GM18520 (cell line): ENCODE measurements around the gene ZNF714.

Experiments
- ATAC-seq: cut with Tn5 transposase; IDR thresholded peaks from one replicate; pipeline ENCODE4 v1.9.1; 2021; ENCODE audit not compliant: unreplicated experiment

The ZNF714 gene

DNA sequence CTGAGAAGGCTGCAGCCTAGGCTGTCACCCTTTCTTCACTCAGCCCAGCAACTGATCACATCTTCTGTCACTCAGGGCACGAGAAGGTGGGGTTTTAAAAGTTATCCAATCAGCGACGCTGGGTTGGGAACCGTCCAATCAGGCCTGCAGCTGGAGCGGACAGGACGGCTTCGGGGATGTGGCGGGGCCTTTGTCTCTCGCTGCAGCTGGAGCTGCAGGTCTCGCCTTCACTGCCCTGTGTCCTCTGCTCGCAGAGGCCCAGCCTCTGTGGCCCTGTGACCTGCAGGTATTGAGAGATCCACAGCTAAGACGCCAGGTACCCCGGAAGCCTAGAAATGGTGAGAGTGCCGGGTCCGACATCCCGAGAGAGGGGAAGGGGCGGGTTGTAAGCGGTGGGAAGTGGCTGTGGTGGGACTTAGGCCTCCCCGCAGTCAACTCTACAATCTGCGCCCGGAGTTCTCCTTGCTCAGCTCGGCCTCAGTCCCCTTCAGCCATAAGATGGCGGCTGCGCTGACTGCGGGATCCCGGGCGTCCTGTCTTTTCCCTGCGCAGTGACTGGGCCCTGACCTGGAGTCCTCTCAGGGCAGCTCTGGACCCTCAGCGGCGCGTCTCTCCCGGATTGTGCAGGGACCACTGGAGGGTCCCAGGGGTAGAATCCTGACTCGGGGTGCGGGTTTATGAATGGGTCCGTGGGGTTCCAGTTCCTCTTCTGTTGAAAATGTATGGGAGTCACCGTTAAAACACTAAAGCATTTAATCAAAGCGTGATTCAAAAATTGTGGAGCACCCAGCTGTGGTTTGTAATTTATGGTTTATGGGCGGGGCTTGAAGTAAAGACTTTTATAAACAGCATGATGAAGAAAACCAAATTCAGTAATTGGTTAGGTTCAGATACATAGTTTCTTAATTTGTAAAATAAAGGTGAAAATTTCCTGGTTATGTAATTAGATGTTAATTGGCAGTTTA lies at the start of gene ZNF714:
ZNF714 (plus strand) TSS at position 193 of the 965 bp plus-strand sequence. CDS start 16,066 bp downstream, outside the sequence.
- peak; percentile 89 for ATAC-seq

DNA sequence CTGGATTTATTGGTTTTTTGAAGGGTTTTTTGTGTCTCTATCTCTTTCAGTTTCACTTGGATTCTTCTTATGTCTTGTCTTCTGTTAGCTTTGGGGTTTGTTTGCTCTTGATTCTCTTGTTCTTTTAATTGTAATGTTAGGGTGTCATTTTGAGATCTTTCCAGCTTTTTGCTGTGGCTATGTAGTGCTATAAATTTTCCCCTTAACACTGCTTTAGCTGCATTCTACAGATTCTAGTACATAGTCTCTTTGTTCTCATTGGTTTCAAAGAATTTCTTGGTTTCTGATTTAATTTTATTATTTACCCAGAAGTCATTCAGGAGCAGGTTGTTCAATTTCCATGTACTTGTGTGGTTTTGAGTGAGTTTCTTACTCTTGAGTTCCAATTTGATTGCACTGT lies 37.0 kb upstream of the ZNF714 start:
- no peak for ATAC-seq

DNA sequence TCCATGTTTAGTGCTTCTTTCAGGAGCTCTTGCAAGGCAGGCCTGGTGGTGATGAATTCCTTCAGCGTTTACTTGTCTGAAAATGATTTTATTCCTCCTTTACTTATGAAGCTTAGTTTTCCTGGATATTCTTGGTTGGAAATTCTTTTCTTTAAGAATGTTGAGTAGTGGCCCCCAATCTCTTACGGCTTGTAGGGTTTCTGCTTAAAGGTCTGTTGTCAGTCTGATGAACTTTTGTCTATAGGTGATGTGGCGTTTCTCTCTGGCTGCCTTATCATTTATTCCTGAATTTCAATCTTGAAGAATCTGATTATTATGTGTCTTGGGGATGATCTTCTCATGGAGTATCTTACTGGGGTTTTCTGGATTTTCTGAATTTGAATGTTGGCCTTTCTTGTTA lies 35.5 kb upstream of the ZNF714 start:
- ATAC-seq: no peak

DNA sequence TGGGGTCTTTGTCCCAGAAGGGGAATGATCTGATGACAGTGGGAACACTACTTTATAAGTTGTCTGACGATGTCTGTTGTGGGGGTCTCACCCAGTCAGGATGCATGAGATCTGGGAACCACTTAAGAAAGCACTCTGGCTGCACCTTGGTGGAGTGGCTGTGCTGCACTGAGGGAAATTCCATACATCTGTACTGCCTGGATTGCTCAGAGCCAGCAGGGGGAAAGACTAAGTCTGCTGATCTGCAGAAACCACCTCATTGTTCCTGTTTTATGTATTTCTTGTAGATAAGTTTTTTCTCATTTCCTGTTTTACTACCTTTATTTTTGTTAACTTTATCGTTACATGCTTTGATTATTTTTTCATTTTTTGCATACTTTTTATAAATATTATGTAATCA lies 34.3 kb upstream of the ZNF714 start:
- no peak for ATAC-seq

GRCh38 chr19:21052902-21053301 lies 29.1 kb upstream of the ZNF714 start:
- no peak for ATAC-seq

DNA sequence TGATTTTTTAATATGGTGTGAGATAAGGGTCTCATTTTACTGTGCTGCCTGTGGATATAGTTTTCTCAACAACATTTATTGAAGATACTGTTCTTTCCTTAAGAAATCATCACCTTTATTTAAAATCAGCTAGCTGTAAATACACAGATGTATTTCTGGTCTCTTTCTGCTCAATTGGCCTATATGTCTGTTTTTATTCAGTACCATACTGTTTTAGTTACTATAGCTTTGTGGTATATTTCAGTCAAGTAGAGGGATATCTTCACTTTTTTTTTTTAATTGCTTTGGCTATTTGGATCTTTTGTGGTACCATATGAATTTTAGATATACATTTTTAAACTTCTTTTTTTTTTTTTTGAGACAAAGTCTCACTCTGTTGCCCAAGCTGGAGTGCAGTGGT lies 16.7 kb upstream of the ZNF714 start:
- ATAC-seq: no peak

- ATAC-seq: no peak
Measured at GRCh38 chr19:21084343-21084742, 2.3 kb downstream of the ZNF714 start.

DNA sequence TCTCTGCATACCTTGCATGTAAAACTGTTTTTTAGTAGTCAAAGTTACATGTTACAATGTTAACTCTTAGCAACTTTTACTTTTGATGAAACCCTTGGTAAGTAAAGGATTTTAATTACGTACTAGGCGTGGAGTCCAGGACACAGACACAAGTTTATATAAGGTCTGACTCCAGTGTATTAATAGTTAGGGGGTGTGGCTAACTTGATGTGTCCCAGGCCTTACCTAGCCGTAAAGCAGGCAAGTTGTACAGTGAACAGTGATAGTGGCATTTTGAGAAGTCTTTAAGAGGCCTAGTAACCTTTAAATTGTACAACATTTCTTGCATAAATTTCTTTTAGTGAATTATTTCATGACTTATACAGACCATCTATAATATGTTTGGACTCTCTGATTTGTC lies 5.9 kb downstream of the ZNF714 start:
- no peak for ATAC-seq

GRCh38 chr19:21092109-21092508 lies 10.1 kb downstream of the ZNF714 start:
- ATAC-seq: no peak

DNA sequence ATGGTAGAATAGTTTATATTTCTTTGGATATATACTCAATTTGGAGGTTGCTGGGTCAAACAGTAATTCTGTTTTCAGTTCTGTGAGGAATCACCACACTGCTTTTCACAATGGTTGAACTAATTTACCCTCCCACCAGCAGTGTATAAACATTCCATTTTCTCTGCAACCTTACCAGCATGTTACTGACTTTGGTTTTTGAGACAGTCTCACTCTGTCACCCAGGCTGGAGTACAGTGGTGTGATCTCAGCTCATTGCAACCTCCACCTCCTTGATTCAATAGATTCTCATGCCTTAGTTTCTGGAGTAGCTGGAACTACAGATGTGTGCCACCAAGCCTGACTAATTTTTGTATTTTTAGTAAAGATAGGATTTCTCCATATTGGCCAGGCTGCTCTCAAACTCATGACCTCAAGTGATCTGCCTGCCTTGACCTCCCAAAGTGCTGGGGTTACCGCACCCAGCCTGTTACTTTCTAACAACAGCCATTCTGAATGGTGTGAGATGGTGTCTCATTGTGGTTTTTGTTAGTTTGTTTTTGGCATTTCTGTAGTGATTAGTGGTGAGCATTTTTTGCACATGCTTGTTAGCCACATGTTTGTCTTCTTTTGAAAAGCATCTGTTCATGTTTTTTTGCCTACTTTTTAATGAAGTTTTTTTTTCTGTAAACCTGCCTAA lies 12.5 kb downstream of the ZNF714 start:
- ATAC-seq: no peak

DNA sequence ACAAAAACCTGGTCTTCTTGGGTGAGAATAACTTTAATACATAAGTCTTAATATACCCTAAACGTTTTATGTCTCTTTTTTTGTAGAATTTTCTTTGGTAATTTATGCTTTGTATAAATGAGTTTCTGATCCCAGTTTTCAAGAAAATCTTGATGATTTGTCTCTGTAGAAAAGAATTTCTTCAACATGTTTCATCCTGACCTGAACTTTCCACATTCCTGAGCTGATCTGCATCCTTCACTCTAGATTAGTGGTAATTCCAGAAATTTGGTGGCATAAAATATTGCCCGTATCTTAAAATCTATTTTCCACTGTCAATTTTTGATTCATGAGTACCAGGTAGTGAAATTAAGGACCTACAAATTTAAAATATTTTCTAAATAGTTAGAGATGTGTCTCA lies 16.3 kb downstream of the ZNF714 start:
- ATAC-seq: no peak

DNA sequence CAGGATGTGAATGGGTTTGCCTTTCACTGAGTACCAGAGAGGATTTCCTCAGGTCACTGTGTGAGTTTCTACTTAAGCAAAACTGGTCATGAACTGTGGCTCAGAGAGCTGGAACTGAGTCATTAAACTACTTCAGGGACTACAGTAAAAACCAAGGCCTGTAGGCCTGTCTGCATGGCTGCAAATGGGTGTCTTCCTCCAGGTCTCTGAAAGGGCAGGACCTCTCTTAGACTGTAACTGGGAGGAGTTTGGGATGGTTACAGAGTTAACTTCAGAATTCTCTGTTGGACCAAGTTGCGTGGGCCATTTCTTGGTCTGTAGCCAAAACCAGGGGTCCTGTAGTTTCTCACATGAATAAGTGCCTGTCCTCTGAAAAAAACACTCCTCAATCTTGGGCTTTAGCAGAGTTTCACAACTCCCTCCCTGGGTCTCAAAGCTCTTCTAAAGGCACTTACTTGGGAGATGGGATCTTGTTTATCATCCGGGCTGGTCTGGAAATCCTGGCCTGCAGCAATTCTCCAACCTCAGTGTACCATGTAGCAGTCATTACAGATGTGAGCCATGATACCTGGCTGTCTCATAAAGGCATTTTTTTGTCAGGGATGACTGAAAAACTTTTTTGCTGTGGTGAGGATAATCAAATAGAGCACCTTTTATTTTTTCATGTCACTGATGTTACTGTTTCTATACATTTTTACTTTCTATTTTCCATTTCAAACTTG lies 19.7 kb downstream of the ZNF714 start:
- no peak for ATAC-seq

GRCh38 chr19:21109116-21109515 lies 27.1 kb downstream of the ZNF714 start:
- ATAC-seq: no peak

- ATAC-seq: no peak
Measured at GRCh38 chr19:21110183-21110582, 28.2 kb downstream of the ZNF714 start.

GRCh38 chr19:21115430-21115829 lies 33.4 kb downstream of the ZNF714 start:
- ATAC-seq: no peak

- ATAC-seq: no peak
Measured at GRCh38 chr19:21117041-21117907, 35.3 kb downstream of the ZNF714 start.

GRCh38 chr19:21126078-21126477 lies 44.1 kb downstream of the ZNF714 start:
- no peak for ATAC-seq

DNA sequence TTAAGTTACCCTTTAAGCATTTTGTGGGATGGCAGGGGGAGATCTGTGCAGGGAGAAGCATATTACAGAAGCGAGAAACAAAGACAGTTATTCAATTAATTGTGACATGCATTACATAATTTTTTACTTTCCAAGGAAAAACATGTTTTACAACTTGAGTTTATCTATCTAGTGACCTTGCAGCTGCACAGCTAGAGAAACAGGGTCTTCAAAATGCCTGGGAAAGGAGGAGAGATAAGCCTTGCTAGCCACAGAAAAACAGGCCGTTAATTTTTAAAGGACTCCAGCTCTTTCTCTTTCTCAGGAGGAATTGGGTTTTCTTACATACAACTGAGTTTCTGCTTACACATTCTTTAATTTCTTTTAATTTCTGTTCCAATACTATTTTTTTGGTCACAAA lies 45.0 kb downstream of the ZNF714 start:
- ATAC-seq: no peak

DNA sequence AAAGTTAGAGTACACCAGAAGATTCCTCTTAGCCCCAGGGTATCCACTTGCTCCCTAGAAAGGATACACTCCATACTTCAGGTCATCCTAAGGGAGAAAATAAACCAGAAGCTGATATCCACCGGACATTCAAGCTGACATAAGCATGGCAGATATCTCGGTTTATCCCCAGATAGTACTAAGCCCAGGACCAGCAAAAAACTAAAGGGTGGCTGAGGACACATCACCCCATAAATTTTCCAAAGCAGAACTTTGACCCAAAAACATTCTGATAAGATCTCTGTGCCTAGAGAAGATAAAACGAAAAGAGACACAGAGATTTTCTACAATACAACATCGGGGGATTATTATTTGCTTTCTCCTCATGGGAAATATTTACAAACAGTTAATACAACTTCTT lies 45.9 kb downstream of the ZNF714 start:
- ATAC-seq: no peak

DNA sequence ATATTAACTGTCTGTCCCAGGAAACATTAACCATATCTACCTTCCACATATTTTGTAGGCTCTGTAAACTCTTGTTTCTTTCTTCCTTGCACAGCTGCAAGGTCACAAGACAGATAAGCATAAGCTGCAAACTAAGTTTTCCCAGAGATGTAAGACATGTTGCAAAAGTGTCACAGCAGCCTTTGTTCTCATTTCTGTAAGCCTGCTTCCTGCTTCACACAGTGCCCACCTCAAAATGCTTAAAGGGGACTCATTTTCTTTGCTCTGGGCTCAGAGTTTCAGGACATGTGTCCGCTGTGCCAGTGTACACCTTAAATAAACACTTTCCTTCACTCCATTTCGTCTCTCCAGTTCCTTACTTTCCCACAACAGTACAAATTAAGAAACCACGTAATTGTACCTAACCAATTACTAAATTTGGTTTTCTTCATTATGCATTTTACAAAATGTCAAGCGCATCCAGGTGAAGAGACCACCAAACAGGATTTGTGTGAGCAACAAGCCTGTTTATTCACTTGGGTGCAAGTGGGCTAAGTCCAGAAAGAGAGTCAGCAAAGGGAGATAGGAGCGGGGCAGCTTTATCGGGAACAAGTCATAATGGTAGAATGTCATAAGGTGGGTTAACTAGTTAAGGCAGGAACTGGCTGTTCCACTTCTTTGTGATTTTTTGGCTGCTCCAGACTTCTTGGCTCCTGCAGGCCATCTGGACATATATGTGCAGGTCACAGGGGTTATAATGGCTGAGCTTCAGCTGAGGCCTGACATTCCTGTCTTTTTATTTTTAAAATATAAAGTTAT lies 47.1 kb downstream of the ZNF714 start:
- no peak for ATAC-seq
